Measurements from ENCODE around the gene PEMT.

GRCh38 chr17:17513626-17514025 is 77.9 kb downstream of the PEMT start:
- TF ChIP-seq SUZ12 (IDR thresholded peaks at IDR 0.05; ENCODE audit: extremely low read depth, insufficient read depth, insufficient read length): no peak
- no peak for TF ChIP-seq YY1 (IDR thresholded peaks at IDR 0.05; ENCODE audit: insufficient read depth, insufficient read length)
- TF ChIP-seq ZNF274 (IDR thresholded peaks at IDR 0.05; ENCODE audit: low read depth, low read length): no peak
